GM21529 (cell line): ENCODE measurements around the gene ACBD4.

Experiments
- ATAC-seq: cut with Tn5 transposase; IDR thresholded peaks from one replicate; pipeline ENCODE4 v1.9.1; 2021; ENCODE audit not compliant: unreplicated experiment

The ACBD4 gene

GRCh38 chr17:45104497-45104896 lies 31.0 kb upstream of the ACBD4 start:
- no peak for ATAC-seq

GRCh38 chr17:45104907-45105624 lies 30.4 kb upstream of the ACBD4 start:
- ATAC-seq = no peak

GRCh38 chr17:45106096-45106495 lies 29.4 kb upstream of the ACBD4 start:
- ATAC-seq = no peak

- no peak for ATAC-seq
These were observed 28.9 kb upstream of the ACBD4 start for GRCh38 chr17:45106582-45106981.

- no peak for ATAC-seq
These were observed 28.0 kb upstream of the ACBD4 start for GRCh38 chr17:45107293-45108010.

- ATAC-seq = no peak
These were observed 27.4 kb upstream of the ACBD4 start for GRCh38 chr17:45108051-45108450.

GRCh38 chr17:45108595-45109521 lies 26.6 kb upstream of the ACBD4 start:
- ATAC-seq = no peak

- no peak for ATAC-seq
These were observed 24.5 kb upstream of the ACBD4 start for GRCh38 chr17:45110676-45111611.

GRCh38 chr17:45111850-45112249 lies 23.6 kb upstream of the ACBD4 start:
- ATAC-seq = no peak

- ATAC-seq = no peak
These were observed 22.7 kb upstream of the ACBD4 start for GRCh38 chr17:45112559-45113423.

- no peak for ATAC-seq
These were observed 22.1 kb upstream of the ACBD4 start for GRCh38 chr17:45113424-45113754.

GRCh38 chr17:45114117-45114932 lies 21.2 kb upstream of the ACBD4 start:
- no peak for ATAC-seq

- ATAC-seq = no peak
These were observed 20.4 kb upstream of the ACBD4 start for GRCh38 chr17:45115015-45115625.

- no peak for ATAC-seq
These were observed 19.6 kb upstream of the ACBD4 start for GRCh38 chr17:45115871-45116270.

- no peak for ATAC-seq
These were observed 19.0 kb upstream of the ACBD4 start for GRCh38 chr17:45116434-45117016.

- no peak for ATAC-seq
These were observed 18.2 kb upstream of the ACBD4 start for GRCh38 chr17:45117334-45117733.

- ATAC-seq = no peak
These were observed 17.4 kb upstream of the ACBD4 start for GRCh38 chr17:45117848-45118646.
